GM18519 (cell line): Measurements from ENCODE around the gene MRGPRF.
A peak's percentile ranks its signal among the peaks of the same experiment; 100 is the strongest.

Source experiments
- ATAC-seq: cut with Tn5 transposase; IDR thresholded peaks from one replicate; pipeline ENCODE4 v1.9.1; 2021; ENCODE audit warnings: mild to moderate bottlenecking, moderate library complexity; ENCODE audit not compliant: unreplicated experiment, low FRiP score

MRGPRF gene

GRCh38 chr11:69051381-69052342 lies 38.6 kb upstream of the MRGPRF start:
- ATAC-seq, result no peak

- ATAC-seq, result no peak
Observed at GRCh38 chr11:69050592-69051380, 37.7 kb upstream of the MRGPRF start.

GRCh38 chr11:69049490-69049867 lies 36.4 kb upstream of the MRGPRF start:
- ATAC-seq, result no peak

- ATAC-seq, result peak; percentile 71
Observed at GRCh38 chr11:69048694-69049489, 35.8 kb upstream of the MRGPRF start, which contains the start of gene TPCN2. Gene TPCN2, plus strand, starts transcription at chr11:69048932. Its CDS starts 66 bp downstream, at chr11:69048998.

GRCh38 chr11:69048031-69048693 lies 35.1 kb upstream of the MRGPRF start:
- ATAC-seq, result no peak

GRCh38 chr11:69044111-69045013 lies 31.3 kb upstream of the MRGPRF start:
- ATAC-seq, result no peak

- no peak for ATAC-seq
Observed at GRCh38 chr11:69041516-69041915, 28.5 kb upstream of the MRGPRF start.

GRCh38 chr11:69040581-69041260 lies 27.7 kb upstream of the MRGPRF start:
- no peak for ATAC-seq

GRCh38 chr11:69040051-69040450 lies 27.0 kb upstream of the MRGPRF start:
- ATAC-seq, result no peak

- no peak for ATAC-seq
Observed at GRCh38 chr11:69039501-69039900, 26.5 kb upstream of the MRGPRF start.

- no peak for ATAC-seq
Observed at GRCh38 chr11:69037544-69037943, 24.5 kb upstream of the MRGPRF start.

GRCh38 chr11:69037074-69037473 lies 24.0 kb upstream of the MRGPRF start:
- ATAC-seq, result no peak

- no peak for ATAC-seq
Observed at GRCh38 chr11:69035946-69036340, 22.9 kb upstream of the MRGPRF start.

- ATAC-seq, result no peak
Observed at GRCh38 chr11:69035150-69035945, 22.3 kb upstream of the MRGPRF start.

GRCh38 chr11:69034123-69034867 lies 21.2 kb upstream of the MRGPRF start:
- ATAC-seq, result no peak

- ATAC-seq, result no peak
Observed at GRCh38 chr11:69033431-69033830, 20.4 kb upstream of the MRGPRF start.

GRCh38 chr11:69032833-69033232 lies 19.8 kb upstream of the MRGPRF start:
- no peak for ATAC-seq
